ENCODE results near the gene CLNS1A. TPM values are rescaled to one million over a fixed set of nuclear protein-coding genes. Genes with fewer than 3 reads are reported as not detected.

Gene CLNS1A
- total RNA-seq, 1 donor from 2014 or later = 110 TPM

Other genes starting within 250 kb of the CLNS1A start
- gene PAK1, start 163.7 kb downstream of the CLNS1A start, total RNA-seq = 0.25 and 0.51 TPM in 2 replicates
- 0.13 and 0.38 TPM in 2 replicates for gene AQP11, start 47.8 kb downstream of the CLNS1A start, total RNA-seq
- gene RSF1, start 182.9 kb upstream of the CLNS1A start, total RNA-seq = 12.8 and 16.8 TPM in 2 replicates
- 27.7 and 31.6 TPM in 2 replicates for gene AAMDC, start 183.3 kb upstream of the CLNS1A start, total RNA-seq

Data from dermis microvascular lymphatic vessel endothelial cell (primary cell).